BLaER1 (cell line): ENCODE measurements around the gene DEGS2.
A peak's percentile ranks its signal among the peaks of the same experiment; 100 is the strongest.

Experiments used
- H3K27ac ChIP-seq: shearing (Covaris generic); formaldehyde crosslinking; 2 replicates; pipeline ENCODE4 v1.8.1; 2022
- H3K27me3 ChIP-seq: shearing (Covaris generic); formaldehyde crosslinking; 2 replicates; pipeline ENCODE4 v1.8.1; 2022
- H3K36me3 ChIP-seq: shearing (Covaris generic); formaldehyde crosslinking; 2 replicates; pipeline ENCODE4 v1.8.1; 2022
- H3K4me1 ChIP-seq: shearing (Covaris generic); formaldehyde crosslinking; 2 replicates; pipeline ENCODE4 v1.8.1; 2022
- H3K4me2 ChIP-seq: shearing (Covaris generic); formaldehyde crosslinking; 2 replicates; pipeline ENCODE4 v1.8.1; 2022
- H3K4me3 ChIP-seq: shearing (Covaris generic); formaldehyde crosslinking; 2 replicates; pipeline ENCODE4 v1.8.1; 2022
- H3K9ac ChIP-seq: shearing (Covaris generic); formaldehyde crosslinking; 2 replicates; pipeline ENCODE4 v1.8.1; 2022
- H3K9me3 ChIP-seq: shearing (Covaris generic); formaldehyde crosslinking; 2 replicates; pipeline ENCODE4 v1.8.1; 2022
- H4K20me1 ChIP-seq: shearing (Covaris generic); formaldehyde crosslinking; 2 replicates; pipeline ENCODE4 v1.8.1; 2022
- Cebpa-rat ChIP-seq: shearing (Covaris generic); IDR thresholded peaks from 2 replicates; pipeline ENCODE4 v1.8.1; 2022

Gene DEGS2

GRCh38 chr14:100149851-100150611 lies 9.4 kb downstream of the DEGS2 start:
- H3K9me3 ChIP-seq = peaks cover 9% of the 10 kb centered on the region
- no peaks in the 10 kb centered on the region for H3K36me3 ChIP-seq
- H3K9ac ChIP-seq = no peak overlapping the region
- H3K4me3 ChIP-seq = no peak overlapping the region
- H3K4me2 ChIP-seq = no peak overlapping the region
- no peaks in the 10 kb centered on the region; the same call in 1 of the 2 replicates for H4K20me1 ChIP-seq
- H3K4me1 ChIP-seq = peaks cover 42% of the 10 kb centered on the region
- H3K27ac ChIP-seq = no peak overlapping the region
- TF ChIP-seq Cebpa-rat = no peak
- H3K27me3 ChIP-seq = peaks cover 1% of the 10 kb centered on the region; the same call in 1 of the 2 replicates

GRCh38 chr14:100148837-100149731 lies 10.4 kb downstream of the DEGS2 start:
- Histone ChIP-seq H3K27me3 (no peaks in the 10 kb centered on the region), H3K27ac (peak overlapping the region; percentile 79), H3K4me1 (peaks cover 50% of the 10 kb centered on the region)

GRCh38 chr14:100147691-100148464 lies 11.6 kb downstream of the DEGS2 start:
- H3K27ac ChIP-seq = peak overlapping the region; percentile 79
- no peaks in the 10 kb centered on the region for H3K9me3 ChIP-seq
- H3K36me3 ChIP-seq = peaks cover 21% of the 10 kb centered on the region
- H3K4me2 ChIP-seq = peak overlapping the region; percentile 89
- peaks cover 59% of the 10 kb centered on the region for H3K4me1 ChIP-seq
- no peak for TF ChIP-seq Cebpa-rat
- H4K20me1 ChIP-seq = no peaks in the 10 kb centered on the region; the same call in 1 of the 2 replicates
- H3K9ac ChIP-seq = peak overlapping the region; percentile 24; the same call in 1 of the 2 replicates
- H3K4me3 ChIP-seq = no peak overlapping the region
- H3K27me3 ChIP-seq = no peaks in the 10 kb centered on the region

More at GRCh38 chr14:100148837-100149731, 10.4 kb downstream of the DEGS2 start:
- Histone ChIP-seq H3K9ac (no peak overlapping the region), H4K20me1 (no peaks in the 10 kb centered on the region; the same call in 1 of the 2 replicates), H3K4me3 (no peak overlapping the region), H3K9me3 (no peaks in the 10 kb centered on the region; the same call in 1 of the 2 replicates), H3K36me3 (peaks cover 9% of the 10 kb centered on the region), H3K4me2 (peak overlapping the region; percentile 89; the same call in 1 of the 2 replicates)
- no peak for TF ChIP-seq Cebpa-rat

DNA sequence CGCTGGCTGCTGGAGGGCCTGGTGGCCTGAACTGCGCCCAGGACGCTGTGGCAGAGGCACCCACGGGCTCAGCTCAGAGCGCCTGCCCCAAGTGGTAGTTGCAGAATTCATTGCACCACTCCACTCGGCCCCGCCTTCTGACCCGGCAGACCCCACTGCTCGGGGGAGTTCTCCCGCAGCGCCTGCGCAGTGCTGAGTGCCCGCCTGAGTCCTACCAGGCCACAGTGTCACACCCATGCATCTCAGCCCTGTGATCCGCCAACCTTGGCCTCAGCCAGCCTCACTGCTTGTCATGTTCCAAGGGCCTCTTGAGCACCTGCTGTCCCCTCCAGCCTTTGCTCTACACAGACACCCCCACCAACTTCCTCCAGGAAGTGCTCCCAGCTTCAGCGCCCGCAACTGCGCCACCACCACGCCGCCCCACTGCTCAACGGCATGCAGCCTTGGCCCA lies 12.2 kb downstream of the DEGS2 start:
- Histone ChIP-seq H3K27me3 (no peaks in the 10 kb centered on the region), H4K20me1 (no peaks in the 10 kb centered on the region; the same call in 1 of the 2 replicates), H3K4me3 (no peak overlapping the region; the same call in 1 of the 2 replicates), H3K4me2 (peak overlapping the region; percentile 89), H3K4me1 (peaks cover 65% of the 10 kb centered on the region), H3K9me3 (no peaks in the 10 kb centered on the region), H3K9ac (peak overlapping the region; percentile 45; the same call in 1 of the 2 replicates), H3K36me3 (peaks cover 27% of the 10 kb centered on the region), H3K27ac (peak overlapping the region; percentile 79)
- peak; percentile 52; the same call in 1 of the 2 replicates for TF ChIP-seq Cebpa-rat

DNA sequence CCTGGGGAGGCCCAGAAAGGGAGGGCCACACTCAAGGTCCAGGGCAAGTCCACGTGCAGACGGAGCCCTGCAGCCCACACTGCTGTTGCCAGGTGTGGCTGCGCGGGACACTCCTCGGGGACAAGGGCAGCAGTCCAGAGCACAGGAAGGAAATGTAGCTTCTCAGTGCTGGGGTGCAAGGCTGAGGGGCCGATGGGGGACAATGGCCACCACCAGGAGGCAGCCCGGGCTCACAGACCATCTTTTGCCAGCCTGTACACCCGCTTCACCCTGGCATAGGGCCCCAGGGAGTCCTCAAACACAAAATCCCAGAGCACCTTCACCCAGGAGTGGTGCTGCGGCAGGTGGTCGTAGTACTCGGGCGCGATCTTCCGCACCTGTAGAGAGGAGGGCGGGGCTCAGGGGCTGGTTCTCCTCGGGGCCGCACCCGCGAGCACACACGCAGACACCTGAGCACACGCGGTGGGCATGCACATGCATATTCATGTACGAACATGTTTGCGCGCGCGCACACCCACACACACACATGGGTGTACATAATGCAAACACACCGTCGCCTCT lies 12.8 kb downstream of the DEGS2 start:
- TF ChIP-seq Cebpa-rat = no peak
- no peaks in the 10 kb centered on the region for H3K27me3 ChIP-seq
- H3K4me1 ChIP-seq = peaks cover 71% of the 10 kb centered on the region
- H3K4me3 ChIP-seq = no peak overlapping the region; the same call in 1 of the 2 replicates
- no peaks in the 10 kb centered on the region; the same call in 1 of the 2 replicates for H4K20me1 ChIP-seq
- H3K9ac ChIP-seq = peak overlapping the region; percentile 45
- H3K4me2 ChIP-seq = peak overlapping the region; percentile 89
- H3K9me3 ChIP-seq = no peaks in the 10 kb centered on the region
- peak overlapping the region; percentile 78 for H3K27ac ChIP-seq
- H3K36me3 ChIP-seq = peaks cover 32% of the 10 kb centered on the region

DNA sequence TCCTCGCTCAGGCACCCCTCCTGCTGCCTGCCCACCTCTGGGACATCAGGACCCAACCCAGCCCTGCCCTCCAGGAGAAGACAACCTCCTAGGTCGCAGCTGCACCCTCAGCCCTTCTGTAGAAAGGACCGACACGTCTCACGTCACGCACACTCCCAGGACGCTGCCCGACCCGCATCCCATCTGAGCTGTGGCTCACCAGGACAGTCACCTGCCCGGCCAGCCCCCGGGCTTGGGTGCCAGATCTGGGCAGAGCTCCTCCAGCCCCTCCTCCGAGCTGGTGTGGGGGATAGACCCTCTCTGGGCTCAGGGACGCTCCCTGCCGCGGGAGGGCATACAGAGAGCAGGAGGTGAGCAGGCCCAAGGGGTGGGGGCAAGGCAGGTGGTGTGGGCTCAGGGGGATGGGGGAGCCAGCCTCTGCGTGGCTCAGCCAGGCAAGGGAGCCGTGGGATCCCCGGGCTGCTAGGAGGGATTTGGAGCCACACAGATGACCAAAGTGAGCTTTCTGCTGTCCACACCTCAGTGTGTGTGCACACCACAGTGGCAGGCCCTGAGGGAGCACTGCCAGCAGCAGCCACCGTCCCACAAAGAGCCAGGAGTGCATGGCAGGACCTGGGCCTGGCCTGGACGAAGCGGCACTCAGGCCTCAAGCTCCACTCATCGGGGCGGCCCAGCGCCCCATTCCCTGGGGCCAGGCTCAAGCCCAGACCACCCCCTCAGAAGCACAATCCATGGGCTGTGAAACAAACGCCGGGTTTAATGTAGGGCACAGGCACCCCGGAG lies 13.6 kb downstream of the DEGS2 start:
- peak overlapping the region; percentile 89 for H3K4me2 ChIP-seq

GRCh38 chr14:100144996-100145646 lies 14.3 kb downstream of the DEGS2 start:
- H3K27me3 ChIP-seq = no peaks in the 10 kb centered on the region
- TF ChIP-seq Cebpa-rat = no peak
- H3K4me1 ChIP-seq = peaks cover 86% of the 10 kb centered on the region
- no peaks in the 10 kb centered on the region for H3K9me3 ChIP-seq
- H3K36me3 ChIP-seq = peaks cover 47% of the 10 kb centered on the region
- H3K4me2 ChIP-seq = peak overlapping the region; percentile 89
- H3K27ac ChIP-seq = peak overlapping the region; percentile 78
- no peak overlapping the region for H3K4me3 ChIP-seq
- H3K9ac ChIP-seq = peak overlapping the region; percentile 45; the same call in 1 of the 2 replicates
- no peaks in the 10 kb centered on the region; the same call in 1 of the 2 replicates for H4K20me1 ChIP-seq

More for the DNA sequence above, 13.6 kb downstream of the DEGS2 start:
- Histone ChIP-seq H3K27ac (peak overlapping the region; percentile 78), H3K27me3 (no peaks in the 10 kb centered on the region), H3K4me1 (peaks cover 79% of the 10 kb centered on the region), H3K9ac (peak overlapping the region; percentile 45), H3K4me3 (no peak overlapping the region), H3K9me3 (no peaks in the 10 kb centered on the region), H3K36me3 (peaks cover 40% of the 10 kb centered on the region), H4K20me1 (no peaks in the 10 kb centered on the region; the same call in 1 of the 2 replicates)
- no peak for TF ChIP-seq Cebpa-rat

GRCh38 chr14:100144645-100144995 lies 14.8 kb downstream of the DEGS2 start:
- no peaks in the 10 kb centered on the region for H3K9me3 ChIP-seq
- peaks cover 52% of the 10 kb centered on the region for H3K36me3 ChIP-seq
- peak overlapping the region; percentile 89 for H3K4me2 ChIP-seq
- peak overlapping the region; percentile 78 for H3K27ac ChIP-seq
- H3K4me3 ChIP-seq = no peak overlapping the region
- no peak for TF ChIP-seq Cebpa-rat
- no peak overlapping the region for H3K9ac ChIP-seq
- no peaks in the 10 kb centered on the region for H3K27me3 ChIP-seq
- peaks cover 91% of the 10 kb centered on the region for H3K4me1 ChIP-seq
- no peaks in the 10 kb centered on the region; the same call in 1 of the 2 replicates for H4K20me1 ChIP-seq
